ENCODE results near the gene TMEM179.

Gene TMEM179

GRCh38 chr14:104551851-104552737 is 52.5 kb downstream of the TMEM179 start:
- Histone ChIP-seq H3K4me1 (ENCODE audit: control insufficient read depth in 1 of 2, insufficient read depth in 2 of 2, low read length in 2 of 2) (no peaks in the 10 kb centered on the region), H3K27ac (ENCODE audit: low read depth, low read length) (no peak overlapping the region), H3K4me3 (ENCODE audit: low read depth in 1 of 2, low read length in 2 of 2) (no peak overlapping the region), H3K9me3 (ENCODE audit: control insufficient read depth in 1 of 2, low read length in 2 of 2) (peaks cover 0 to 2% of the 10 kb centered on the region in 2 donors), H3K9ac (ENCODE audit: low read depth in 1 of 2, low read length in 2 of 2) (no peak overlapping the region), H3K27me3 (ENCODE audit: control insufficient read depth in 1 of 2, insufficient read depth in 2 of 2, low read length in 2 of 2) (no peaks in the 10 kb centered on the region), H3K36me3 (ENCODE audit: control insufficient read depth in 1 of 2, insufficient read depth in 2 of 2, low read length in 2 of 2) (no peaks in the 10 kb centered on the region)

- H3K27me3 ChIP-seq (ENCODE audit: control insufficient read depth in 1 of 2, insufficient read depth in 2 of 2, low read length in 2 of 2) = peaks cover under 1 to 2% of the 10 kb centered on the region in 2 donors
- H3K9ac ChIP-seq (ENCODE audit: low read depth in 1 of 2, low read length in 2 of 2) = no peak overlapping the region
- H3K9me3 ChIP-seq (ENCODE audit: control insufficient read depth in 1 of 2, low read length in 2 of 2) = peaks cover 0 to 2% of the 10 kb centered on the region in 2 donors
- H3K4me3 ChIP-seq (ENCODE audit: low read depth in 1 of 2, low read length in 2 of 2) = no peak overlapping the region
- H3K27ac ChIP-seq (ENCODE audit: low read depth, low read length) = no peak overlapping the region
- H3K4me1 ChIP-seq (ENCODE audit: control insufficient read depth in 1 of 2, insufficient read depth in 2 of 2, low read length in 2 of 2) = no peaks in the 10 kb centered on the region
- no peaks in the 10 kb centered on the region for H3K36me3 ChIP-seq (ENCODE audit: control insufficient read depth in 1 of 2, insufficient read depth in 2 of 2, low read length in 2 of 2)
These were observed 53.5 kb downstream of the TMEM179 start for GRCh38 chr14:104550861-104551728.

GRCh38 chr14:104550340-104550860 is 54.2 kb downstream of the TMEM179 start:
- Histone ChIP-seq H3K27ac (ENCODE audit: low read depth, low read length) (no peak overlapping the region), H3K9me3 (ENCODE audit: control insufficient read depth in 1 of 2, low read length in 2 of 2) (peaks cover 0 to 2% of the 10 kb centered on the region in 2 donors), H3K4me1 (ENCODE audit: control insufficient read depth in 1 of 2, insufficient read depth in 2 of 2, low read length in 2 of 2) (no peaks in the 10 kb centered on the region), H3K9ac (ENCODE audit: low read depth in 1 of 2, low read length in 2 of 2) (no peak overlapping the region), H3K27me3 (ENCODE audit: control insufficient read depth in 1 of 2, insufficient read depth in 2 of 2, low read length in 2 of 2) (peaks cover 5 to 8% of the 10 kb centered on the region in 2 donors), H3K36me3 (ENCODE audit: control insufficient read depth in 1 of 2, insufficient read depth in 2 of 2, low read length in 2 of 2) (no peaks in the 10 kb centered on the region), H3K4me3 (ENCODE audit: low read depth in 1 of 2, low read length in 2 of 2) (no peak overlapping the region)

GRCh38 chr14:104549536-104550339 is 54.8 kb downstream of the TMEM179 start:
- Histone ChIP-seq H3K9me3 (ENCODE audit: control insufficient read depth in 1 of 2, low read length in 2 of 2) (peaks cover 0 to 2% of the 10 kb centered on the region in 2 donors), H3K4me1 (ENCODE audit: control insufficient read depth in 1 of 2, insufficient read depth in 2 of 2, low read length in 2 of 2) (no peaks in the 10 kb centered on the region), H3K4me3 (ENCODE audit: low read depth in 1 of 2, low read length in 2 of 2) (no peak overlapping the region), H3K27me3 (ENCODE audit: control insufficient read depth in 1 of 2, insufficient read depth in 2 of 2, low read length in 2 of 2) (peaks cover 5 to 12% of the 10 kb centered on the region in 2 donors), H3K9ac (ENCODE audit: low read depth in 1 of 2, low read length in 2 of 2) (no peak overlapping the region), H3K27ac (ENCODE audit: low read depth, low read length) (no peak overlapping the region), H3K36me3 (ENCODE audit: control insufficient read depth in 1 of 2, insufficient read depth in 2 of 2, low read length in 2 of 2) (no peaks in the 10 kb centered on the region)

GRCh38 chr14:104548802-104549535 is 55.6 kb downstream of the TMEM179 start:
- Histone ChIP-seq H3K27me3 (ENCODE audit: control insufficient read depth in 1 of 2, insufficient read depth in 2 of 2, low read length in 2 of 2) (peaks cover 5 to 16% of the 10 kb centered on the region in 2 donors), H3K9me3 (ENCODE audit: control insufficient read depth in 1 of 2, low read length in 2 of 2) (peaks cover 0 to 2% of the 10 kb centered on the region in 2 donors), H3K9ac (ENCODE audit: low read depth in 1 of 2, low read length in 2 of 2) (no peak overlapping the region), H3K4me1 (ENCODE audit: control insufficient read depth in 1 of 2, insufficient read depth in 2 of 2, low read length in 2 of 2) (no peaks in the 10 kb centered on the region), H3K4me3 (ENCODE audit: low read depth in 1 of 2, low read length in 2 of 2) (no peak overlapping the region), H3K36me3 (ENCODE audit: control insufficient read depth in 1 of 2, insufficient read depth in 2 of 2, low read length in 2 of 2) (no peaks in the 10 kb centered on the region), H3K27ac (ENCODE audit: low read depth, low read length) (no peak overlapping the region)

- Histone ChIP-seq H3K36me3 (ENCODE audit: control insufficient read depth in 1 of 2, insufficient read depth in 2 of 2, low read length in 2 of 2) (no peaks in the 10 kb centered on the region), H3K9me3 (ENCODE audit: control insufficient read depth in 1 of 2, low read length in 2 of 2) (peaks cover 0 to 2% of the 10 kb centered on the region in 2 donors), H3K9ac (ENCODE audit: low read depth in 1 of 2, low read length in 2 of 2) (no peak overlapping the region), H3K4me1 (ENCODE audit: control insufficient read depth in 1 of 2, insufficient read depth in 2 of 2, low read length in 2 of 2) (no peaks in the 10 kb centered on the region), H3K27me3 (ENCODE audit: control insufficient read depth in 1 of 2, insufficient read depth in 2 of 2, low read length in 2 of 2) (peaks cover 5 to 16% of the 10 kb centered on the region in 2 donors), H3K4me3 (ENCODE audit: low read depth in 1 of 2, low read length in 2 of 2) (no peak overlapping the region), H3K27ac (ENCODE audit: low read depth, low read length) (no peak overlapping the region)
These were observed 56.4 kb downstream of the TMEM179 start for GRCh38 chr14:104547998-104548700.

GRCh38 chr14:104547310-104547997 is 57.1 kb downstream of the TMEM179 start:
- Histone ChIP-seq H3K36me3 (ENCODE audit: control insufficient read depth in 1 of 2, insufficient read depth in 2 of 2, low read length in 2 of 2) (no peaks in the 10 kb centered on the region), H3K27ac (ENCODE audit: low read depth, low read length) (no peak overlapping the region), H3K4me3 (ENCODE audit: low read depth in 1 of 2, low read length in 2 of 2) (no peak overlapping the region), H3K27me3 (ENCODE audit: control insufficient read depth in 1 of 2, insufficient read depth in 2 of 2, low read length in 2 of 2) (peaks cover 5 to 16% of the 10 kb centered on the region in 2 donors), H3K9ac (ENCODE audit: low read depth in 1 of 2, low read length in 2 of 2) (no peak overlapping the region), H3K4me1 (ENCODE audit: control insufficient read depth in 1 of 2, insufficient read depth in 2 of 2, low read length in 2 of 2) (no peaks in the 10 kb centered on the region), H3K9me3 (ENCODE audit: control insufficient read depth in 1 of 2, low read length in 2 of 2) (peaks cover 0 to 2% of the 10 kb centered on the region in 2 donors)

- Histone ChIP-seq H3K9ac (ENCODE audit: low read depth in 1 of 2, low read length in 2 of 2) (no peak overlapping the region), H3K4me1 (ENCODE audit: control insufficient read depth in 1 of 2, insufficient read depth in 2 of 2, low read length in 2 of 2) (no peaks in the 10 kb centered on the region), H3K27ac (ENCODE audit: low read depth, low read length) (no peak overlapping the region), H3K27me3 (ENCODE audit: control insufficient read depth in 1 of 2, insufficient read depth in 2 of 2, low read length in 2 of 2) (peaks cover 5 to 16% of the 10 kb centered on the region in 2 donors), H3K36me3 (ENCODE audit: control insufficient read depth in 1 of 2, insufficient read depth in 2 of 2, low read length in 2 of 2) (no peaks in the 10 kb centered on the region), H3K9me3 (ENCODE audit: control insufficient read depth in 1 of 2, low read length in 2 of 2) (peaks cover 0 to 2% of the 10 kb centered on the region in 2 donors), H3K4me3 (ENCODE audit: low read depth in 1 of 2, low read length in 2 of 2) (no peak overlapping the region)
These were observed 57.8 kb downstream of the TMEM179 start for GRCh38 chr14:104546591-104547309.

Measured in duodenal mucosa (tissue), 2 donors.